BLaER1 (cell line): ENCODE measurements around the gene HOXC9.

ENCODE experiments used
- H3K27ac ChIP-seq: shearing (Covaris generic); formaldehyde crosslinking; 2 replicates; pipeline ENCODE4 v1.8.1; 2022
- H3K27me3 ChIP-seq: shearing (Covaris generic); formaldehyde crosslinking; 2 replicates; pipeline ENCODE4 v1.8.1; 2022
- H3K36me3 ChIP-seq: shearing (Covaris generic); formaldehyde crosslinking; 2 replicates; pipeline ENCODE4 v1.8.1; 2022
- H3K4me1 ChIP-seq: shearing (Covaris generic); formaldehyde crosslinking; 2 replicates; pipeline ENCODE4 v1.8.1; 2022
- H3K4me2 ChIP-seq: shearing (Covaris generic); formaldehyde crosslinking; 2 replicates; pipeline ENCODE4 v1.8.1; 2022
- H3K4me3 ChIP-seq: shearing (Covaris generic); formaldehyde crosslinking; 2 replicates; pipeline ENCODE4 v1.8.1; 2022
- H3K9ac ChIP-seq: shearing (Covaris generic); formaldehyde crosslinking; 2 replicates; pipeline ENCODE4 v1.8.1; 2022
- H3K9me3 ChIP-seq: shearing (Covaris generic); formaldehyde crosslinking; 2 replicates; pipeline ENCODE4 v1.8.1; 2022
- H4K20me1 ChIP-seq: shearing (Covaris generic); formaldehyde crosslinking; 2 replicates; pipeline ENCODE4 v1.8.1; 2022
- Cebpa-rat ChIP-seq: shearing (Covaris generic); IDR thresholded peaks from 2 replicates; pipeline ENCODE4 v1.8.1; 2022

Gene HOXC9

DNA sequence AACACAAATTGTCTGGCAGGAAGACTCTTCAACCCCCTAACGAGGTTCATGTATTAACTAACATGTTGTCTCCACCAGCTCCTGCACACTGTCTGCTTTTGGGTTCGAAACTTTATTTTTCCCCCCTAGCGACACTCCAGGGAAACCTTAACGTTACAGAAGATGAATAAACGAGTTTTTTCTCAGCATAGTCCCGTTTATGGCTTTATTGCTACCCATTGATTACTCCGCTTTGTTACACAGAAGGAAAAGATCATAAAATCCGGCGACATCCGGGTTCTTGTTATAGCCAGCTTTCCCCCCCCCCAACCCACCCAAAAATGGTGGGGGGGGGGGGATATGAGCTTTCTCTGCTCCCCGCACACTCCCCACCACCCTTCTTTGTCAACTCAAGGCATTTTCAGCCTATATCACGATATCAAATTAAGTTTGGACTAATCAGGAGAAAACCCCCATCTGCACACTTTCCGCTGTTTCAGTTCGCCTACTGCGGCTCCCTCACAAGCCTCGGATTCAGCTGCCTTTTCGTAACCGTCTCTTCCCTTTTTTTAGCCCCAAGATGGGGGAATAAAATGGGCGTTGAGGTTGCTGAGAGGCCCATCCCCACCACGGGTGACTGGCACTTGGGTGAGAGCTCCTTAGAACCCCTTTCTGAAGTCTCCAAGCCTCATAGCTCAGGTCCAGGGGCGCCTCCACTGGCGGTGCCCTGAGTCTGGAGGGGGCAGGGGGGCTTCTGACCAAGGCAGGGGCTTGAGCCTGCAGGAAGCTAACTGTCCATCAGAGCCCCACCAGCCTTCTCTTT is 26.9 kb downstream of the HOXC9 start:
- Histone ChIP-seq H3K9me3 (peaks cover 9% of the 10 kb centered on the region), H3K27ac (no peak overlapping the region), H3K4me2 (no peak overlapping the region), H3K36me3 (no peaks in the 10 kb centered on the region), H4K20me1 (peaks cover 97% of the 10 kb centered on the region), H3K9ac (no peak overlapping the region), H3K4me3 (no peak overlapping the region), H3K4me1 (no peaks in the 10 kb centered on the region), H3K27me3 (peaks cover 100% of the 10 kb centered on the region)
- TF ChIP-seq Cebpa-rat, result no peak

DNA sequence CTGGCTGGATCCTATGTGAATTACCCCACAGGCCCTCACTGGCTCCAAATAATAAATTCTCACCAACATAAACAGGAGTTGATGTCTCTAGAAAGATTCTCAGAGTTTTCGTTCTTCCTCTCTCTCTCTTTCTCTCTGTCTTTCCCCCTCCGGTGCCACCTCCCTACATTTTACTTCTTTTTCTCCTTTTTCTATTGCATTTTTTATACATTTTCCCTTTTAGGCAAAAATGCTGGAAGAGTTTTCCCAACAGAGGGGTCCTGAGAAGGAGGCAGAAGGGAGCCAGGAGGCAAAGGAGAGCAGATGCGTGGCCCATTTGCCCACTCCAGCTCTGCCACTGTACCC is 27.5 kb downstream of the HOXC9 start:
- H3K27me3 ChIP-seq, result peaks cover 100% of the 10 kb centered on the region
- no peaks in the 10 kb centered on the region for H3K36me3 ChIP-seq
- H4K20me1 ChIP-seq, result peaks cover 97% of the 10 kb centered on the region
- TF ChIP-seq Cebpa-rat, result no peak
- no peak overlapping the region for H3K4me2 ChIP-seq
- H3K4me1 ChIP-seq, result no peaks in the 10 kb centered on the region
- H3K27ac ChIP-seq, result no peak overlapping the region
- no peak overlapping the region for H3K4me3 ChIP-seq
- no peak overlapping the region for H3K9ac ChIP-seq
- peaks cover 14% of the 10 kb centered on the region for H3K9me3 ChIP-seq

DNA sequence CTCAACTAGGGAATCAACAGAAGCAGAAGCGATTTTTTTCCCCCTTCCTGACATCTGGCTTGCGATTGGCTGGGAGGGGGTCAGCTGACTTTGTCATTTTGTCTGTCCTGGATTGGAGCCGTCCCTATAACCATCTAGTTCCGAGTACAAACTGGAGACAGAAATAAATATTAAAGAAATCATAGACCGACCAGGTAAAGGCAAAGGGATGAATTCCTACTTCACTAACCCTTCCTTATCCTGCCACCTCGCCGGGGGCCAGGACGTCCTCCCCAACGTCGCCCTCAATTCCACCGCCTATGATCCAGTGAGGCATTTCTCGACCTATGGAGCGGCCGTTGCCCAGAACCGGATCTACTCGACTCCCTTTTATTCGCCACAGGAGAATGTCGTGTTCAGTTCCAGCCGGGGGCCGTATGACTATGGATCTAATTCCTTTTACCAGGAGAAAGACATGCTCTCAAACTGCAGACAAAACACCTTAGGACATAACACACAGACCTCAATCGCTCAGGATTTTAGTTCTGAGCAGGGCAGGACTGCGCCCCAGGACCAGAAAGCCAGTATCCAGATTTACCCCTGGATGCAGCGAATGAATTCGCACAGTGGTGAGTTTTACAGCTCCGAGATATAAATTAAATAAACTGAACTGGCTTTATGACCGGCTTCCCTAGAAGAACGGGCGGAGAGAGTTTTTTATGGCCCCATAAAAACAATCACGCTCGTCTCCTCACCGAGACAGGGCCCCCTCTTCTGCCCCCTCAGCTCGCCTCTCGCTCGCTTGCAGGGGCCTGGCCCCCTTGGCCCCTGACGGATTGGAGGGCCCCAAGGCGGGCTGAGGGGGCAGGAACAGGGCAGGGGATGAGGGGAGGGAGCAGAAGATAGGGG is 28.6 kb downstream of the HOXC9 start, which contains the start of gene HOXC6:
TSS of gene HOXC6 (plus strand) at position 127 of the 888 bp plus-strand sequence. CDS start at position 209, 82 bp downstream.
- no peaks in the 10 kb centered on the region for H3K36me3 ChIP-seq
- TF ChIP-seq Cebpa-rat, result no peak
- H3K9me3 ChIP-seq, result peaks cover 26% of the 10 kb centered on the region
- no peak within 1 kb of the TSS for H3K9ac ChIP-seq
- H4K20me1 ChIP-seq, result peaks cover 94% of the 10 kb centered on the region
- H3K4me3 ChIP-seq, result no peak within 1 kb of the TSS
- no peak within 1 kb of the TSS for H3K4me2 ChIP-seq
- H3K27me3 ChIP-seq, result peaks cover 100% of the 10 kb centered on the region
- no peak within 1 kb of the TSS for H3K27ac ChIP-seq
- H3K4me1 ChIP-seq, result no peaks in the 10 kb centered on the region

DNA sequence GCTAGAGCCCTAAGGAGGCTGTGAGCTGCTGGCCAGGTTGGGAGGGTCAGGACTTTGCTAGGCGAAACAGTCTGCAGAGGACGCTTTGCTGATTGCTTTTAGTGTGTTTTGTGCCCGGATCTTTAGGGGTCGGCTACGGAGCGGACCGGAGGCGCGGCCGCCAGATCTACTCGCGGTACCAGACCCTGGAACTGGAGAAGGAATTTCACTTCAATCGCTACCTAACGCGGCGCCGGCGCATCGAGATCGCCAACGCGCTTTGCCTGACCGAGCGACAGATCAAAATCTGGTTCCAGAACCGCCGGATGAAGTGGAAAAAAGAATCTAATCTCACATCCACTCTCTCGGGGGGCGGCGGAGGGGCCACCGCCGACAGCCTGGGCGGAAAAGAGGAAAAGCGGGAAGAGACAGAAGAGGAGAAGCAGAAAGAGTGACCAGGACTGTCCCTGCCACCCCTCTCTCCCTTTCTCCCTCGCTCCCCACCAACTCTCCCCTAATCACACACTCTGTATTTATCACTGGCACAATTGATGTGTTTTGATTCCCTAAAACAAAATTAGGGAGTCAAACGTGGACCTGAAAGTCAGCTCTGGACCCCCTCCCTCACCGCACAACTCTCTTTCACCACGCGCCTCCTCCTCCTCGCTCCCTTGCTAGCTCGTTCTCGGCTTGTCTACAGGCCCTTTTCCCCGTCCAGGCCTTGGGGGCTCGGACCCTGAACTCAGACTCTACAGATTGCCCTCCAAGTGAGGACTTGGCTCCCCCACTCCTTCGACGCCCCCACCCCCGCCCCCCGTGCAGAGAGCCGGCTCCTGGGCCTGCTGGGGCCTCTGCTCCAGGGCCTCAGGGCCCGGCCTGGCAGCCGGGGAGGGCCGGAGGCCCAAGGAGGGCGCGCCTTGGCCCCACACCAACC is 29.8 kb downstream of the HOXC9 start:
- Histone ChIP-seq H3K4me3 (no peak overlapping the region), H3K27me3 (peaks cover 100% of the 10 kb centered on the region)

GRCh38 chr12:54030442-54030801 is 30.5 kb downstream of the HOXC9 start:
- no peak overlapping the region for H3K4me3 ChIP-seq
- TF ChIP-seq Cebpa-rat, result no peak
- no peak overlapping the region for H3K27ac ChIP-seq
- H3K4me2 ChIP-seq, result no peak overlapping the region
- no peaks in the 10 kb centered on the region for H3K4me1 ChIP-seq
- peaks cover 100% of the 10 kb centered on the region for H3K27me3 ChIP-seq
- H3K36me3 ChIP-seq, result no peaks in the 10 kb centered on the region
- H3K9ac ChIP-seq, result no peak overlapping the region
- peaks cover 27% of the 10 kb centered on the region for H3K9me3 ChIP-seq
- peaks cover 89% of the 10 kb centered on the region for H4K20me1 ChIP-seq

More for the DNA sequence above, 29.8 kb downstream of the HOXC9 start:
- H3K9ac ChIP-seq, result no peak overlapping the region
- no peak overlapping the region for H3K4me2 ChIP-seq
- no peak overlapping the region for H3K27ac ChIP-seq
- no peak for TF ChIP-seq Cebpa-rat
- peaks cover 27% of the 10 kb centered on the region for H3K9me3 ChIP-seq
- H3K4me1 ChIP-seq, result no peaks in the 10 kb centered on the region
- no peaks in the 10 kb centered on the region for H3K36me3 ChIP-seq
- H4K20me1 ChIP-seq, result peaks cover 89% of the 10 kb centered on the region

GRCh38 chr12:54030889-54031471 is 31.0 kb downstream of the HOXC9 start:
- peaks cover 100% of the 10 kb centered on the region for H3K27me3 ChIP-seq
- peaks cover 89% of the 10 kb centered on the region for H4K20me1 ChIP-seq
- no peaks in the 10 kb centered on the region for H3K36me3 ChIP-seq
- no peaks in the 10 kb centered on the region for H3K4me1 ChIP-seq
- H3K9ac ChIP-seq, result no peak overlapping the region
- no peak overlapping the region for H3K27ac ChIP-seq
- TF ChIP-seq Cebpa-rat, result no peak
- H3K9me3 ChIP-seq, result peaks cover 27% of the 10 kb centered on the region
- no peak overlapping the region for H3K4me2 ChIP-seq
- no peak overlapping the region for H3K4me3 ChIP-seq

- H3K9ac ChIP-seq, result no peak overlapping the region
- H3K36me3 ChIP-seq, result no peaks in the 10 kb centered on the region
- peaks cover 89% of the 10 kb centered on the region for H4K20me1 ChIP-seq
- peaks cover 2% of the 10 kb centered on the region for H3K4me1 ChIP-seq
- peaks cover 27% of the 10 kb centered on the region for H3K9me3 ChIP-seq
- H3K4me3 ChIP-seq, result no peak overlapping the region
- no peak for TF ChIP-seq Cebpa-rat
- peaks cover 100% of the 10 kb centered on the region for H3K27me3 ChIP-seq
- H3K4me2 ChIP-seq, result no peak overlapping the region
- H3K27ac ChIP-seq, result no peak overlapping the region
Observed at GRCh38 chr12:54031480-54031879, 31.5 kb downstream of the HOXC9 start.

DNA sequence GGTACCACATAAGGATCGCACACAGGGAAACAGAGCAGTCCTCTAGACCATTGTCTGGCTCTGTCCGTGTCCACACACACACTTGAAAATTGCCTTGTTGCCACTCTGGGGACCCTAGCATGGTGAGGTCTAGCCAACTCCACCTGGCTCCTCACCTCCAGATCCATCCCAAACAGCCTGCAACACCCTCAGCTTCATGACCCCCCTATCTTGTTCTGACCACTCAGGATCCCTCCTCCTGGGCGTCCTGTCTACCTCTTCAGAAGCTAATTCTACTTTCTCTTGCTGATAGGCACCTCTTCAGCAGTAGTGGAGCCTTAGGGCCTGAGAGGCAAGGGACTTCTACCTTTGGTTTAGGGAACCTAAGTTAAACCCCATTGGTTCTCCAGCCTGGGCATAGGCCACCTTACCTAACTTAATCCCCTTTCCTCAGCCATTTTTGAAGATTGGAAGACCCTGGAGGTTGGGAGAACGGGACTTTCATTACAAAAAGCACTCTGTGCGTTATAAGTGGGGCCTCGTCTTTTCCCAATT is 32.2 kb downstream of the HOXC9 start:
- no peaks in the 10 kb centered on the region for H3K36me3 ChIP-seq
- H3K4me1 ChIP-seq, result peaks cover 9% of the 10 kb centered on the region
- H3K4me3 ChIP-seq, result peak overlapping the region; percentile 38; the same call in 1 of the 2 replicates
- TF ChIP-seq Cebpa-rat, result no peak
- no peak overlapping the region for H3K9ac ChIP-seq
- H3K4me2 ChIP-seq, result no peak overlapping the region
- no peak overlapping the region for H3K27ac ChIP-seq
- peaks cover 100% of the 10 kb centered on the region for H3K27me3 ChIP-seq
- H3K9me3 ChIP-seq, result peaks cover 27% of the 10 kb centered on the region
- peaks cover 90% of the 10 kb centered on the region for H4K20me1 ChIP-seq

GRCh38 chr12:54032627-54033100 is 32.7 kb downstream of the HOXC9 start, which contains the start of gene HOXC5:
TSS of gene HOXC5 (plus strand) at chr12:54033050. CDS start at chr12:54033123, 73 bp downstream.
- Histone ChIP-seq H3K4me3 (peak within 1 kb of the TSS; percentile 38; the same call in 1 of the 2 replicates), H3K27ac (no peak within 1 kb of the TSS), H3K4me1 (peaks cover 10% of the 10 kb centered on the region), H4K20me1 (peaks cover 90% of the 10 kb centered on the region), H3K36me3 (no peaks in the 10 kb centered on the region), H3K9ac (no peak within 1 kb of the TSS), H3K9me3 (peaks cover 27% of the 10 kb centered on the region), H3K27me3 (peaks cover 100% of the 10 kb centered on the region), H3K4me2 (no peak within 1 kb of the TSS)
- TF ChIP-seq Cebpa-rat, result no peak
